ENCODE data around the gene NECTIN4.
"Not testable (repeated sequence)": the region's sequence is repeated elsewhere in the genome, so short reads cannot be mapped to it uniquely, and the experiment has no call there.

The NECTIN4 gene

DNA sequence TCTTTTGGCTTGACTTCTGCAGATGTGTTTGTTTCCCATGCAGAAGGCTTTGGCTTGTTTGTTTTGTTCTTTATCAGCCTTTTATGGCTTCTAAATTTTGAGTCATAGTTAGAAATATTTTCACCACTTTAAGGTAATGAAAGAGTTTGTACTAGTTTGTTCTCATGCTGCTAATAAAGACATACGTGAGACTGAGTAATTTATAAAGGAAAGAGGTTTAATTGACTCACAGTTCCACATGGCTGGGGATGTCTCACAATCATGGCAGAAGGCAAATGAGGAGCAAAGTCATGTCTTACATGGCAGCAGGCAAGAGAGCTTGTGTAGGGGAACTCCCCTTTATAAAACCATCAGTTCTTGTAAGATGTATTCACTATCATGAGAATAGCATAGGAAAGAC is 62.4 kb downstream of the NECTIN4 start:
- DNase-seq (ENCODE audit: low spot score), result not testable (repeated sequence)

DNA sequence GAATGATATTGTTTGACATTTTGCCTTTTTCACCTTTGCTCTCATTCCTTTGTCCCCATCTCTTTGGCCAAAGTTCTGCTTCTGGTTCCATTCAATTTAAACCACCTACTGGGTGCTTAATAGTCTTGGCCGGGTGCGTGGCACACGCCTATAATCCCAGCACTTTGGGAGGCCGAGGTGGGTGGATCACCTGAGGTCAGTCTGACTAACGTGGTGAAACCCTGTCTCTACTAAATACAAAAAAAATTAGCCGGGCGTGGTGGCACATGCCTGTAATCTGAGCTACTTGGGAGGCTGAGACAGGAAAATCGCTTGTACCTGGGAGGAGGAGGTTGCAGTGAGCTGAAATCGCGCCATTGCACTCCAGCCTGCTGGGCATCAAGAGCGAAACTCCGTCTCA is 66.9 kb downstream of the NECTIN4 start:
- not testable (repeated sequence) for DNase-seq (ENCODE audit: low spot score)

DNA sequence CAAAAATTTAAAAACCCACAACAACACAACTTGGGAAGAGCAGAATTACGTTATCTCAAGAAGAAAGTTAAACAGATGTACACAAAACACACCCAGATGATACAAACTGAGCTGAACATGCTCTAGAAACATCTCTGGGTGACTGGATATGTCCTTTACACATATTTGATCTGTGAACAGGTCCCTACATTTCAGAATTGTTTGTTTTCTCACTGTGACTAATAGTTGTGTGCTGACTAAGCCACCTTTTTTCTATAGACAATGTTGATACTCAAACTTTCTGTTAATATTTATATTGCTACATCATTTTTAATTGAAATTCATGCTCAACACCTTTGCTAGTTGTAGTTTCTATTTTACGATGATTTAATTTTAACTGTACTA is 67.4 kb downstream of the NECTIN4 start:
- no peak for DNase-seq (ENCODE audit: low spot score)

DNA sequence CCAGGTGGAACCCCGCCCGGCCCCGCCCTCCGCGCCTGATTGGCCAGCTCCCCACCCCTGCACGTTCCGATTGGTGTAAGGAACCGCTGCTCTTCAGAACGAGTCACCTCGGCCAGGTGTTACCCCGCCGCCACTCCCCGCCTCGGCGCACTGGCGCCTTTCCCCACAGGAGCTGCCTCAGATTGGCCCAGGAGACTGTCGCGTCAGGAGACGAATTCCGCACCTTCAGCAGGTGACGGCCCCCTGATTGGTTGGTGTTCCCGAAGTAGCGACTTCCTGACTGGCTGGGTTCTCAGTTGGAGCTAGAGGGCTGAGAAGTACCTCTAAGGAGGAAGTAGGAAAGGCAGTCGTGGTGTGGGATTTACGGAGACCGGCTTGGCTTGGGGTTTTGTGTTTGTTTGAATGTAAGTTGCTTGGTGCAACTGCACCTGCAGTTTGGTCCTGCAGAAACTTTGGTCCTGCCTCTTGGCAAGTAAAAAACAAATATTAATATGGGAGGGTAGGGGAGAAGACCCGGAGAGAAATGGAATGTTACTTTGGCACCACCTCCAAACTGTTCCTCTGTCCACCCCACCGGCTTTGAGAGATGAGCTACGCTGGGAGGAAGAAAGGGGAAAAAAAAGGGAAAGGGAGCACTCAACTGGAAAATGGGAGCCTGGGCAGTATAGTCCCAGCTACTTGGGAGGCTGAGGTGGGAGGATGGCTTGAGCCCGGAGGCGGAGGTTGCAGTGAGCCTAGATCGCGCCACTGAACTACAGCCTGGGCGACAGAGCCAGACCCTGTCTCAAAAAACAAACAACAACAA is 68.0 kb downstream of the NECTIN4 start:
- no peak for DNase-seq (ENCODE audit: low spot score)
